ENCODE results near the gene ACAD10. TPM values are rescaled to one million over a fixed set of nuclear protein-coding genes. Genes with fewer than 3 reads are reported as not detected.

The ACAD10 gene
- total RNA-seq, 1 donor from 2014 or later, result 44.0 TPM

- peaks cover 32% of the 10 kb centered on the region for H3K27me3 Mint-ChIP-seq (ENCODE audit: low read depth)
- peak; percentile 69 for DNase-seq (ENCODE audit: low read depth, low spot score)
- peak within 1 kb of the TSS; percentile 78 for H3K27ac Mint-ChIP-seq (ENCODE audit: unreplicated experiment)
- no peaks in the 10 kb centered on the region for H3K9me3 Mint-ChIP-seq
- peak within 1 kb of the TSS; percentile 94 for H3K4me3 Mint-ChIP-seq
- TF ChIP-seq CTCF (conservative IDR thresholded peaks at IDR 0.05), result no peak
- H3K36me3 Mint-ChIP-seq (ENCODE audit: low read depth), result no peaks in the 10 kb centered on the region
- H3K4me1 Mint-ChIP-seq, result peaks cover 34% of the 10 kb centered on the region
These were observed 80.9 kb downstream of the ACAD10 start, which contains the start of gene ALDH2 for GRCh38 chr12:111766608-111767361. Gene ALDH2 (plus strand): TSS chr12:111766933. CDS start chr12:111766983, 50 bp downstream.

GRCh38 chr12:111767362-111768158 lies 81.7 kb downstream of the ACAD10 start:
- TF ChIP-seq CTCF (conservative IDR thresholded peaks at IDR 0.05), result no peak
- Mint-ChIP-seq H3K27ac (ENCODE audit: unreplicated experiment) (peak overlapping the region; percentile 78), H3K9me3 (no peaks in the 10 kb centered on the region), H3K4me3 (peak overlapping the region; percentile 94), H3K36me3 (ENCODE audit: low read depth) (no peaks in the 10 kb centered on the region), H3K27me3 (ENCODE audit: low read depth) (peaks cover 29% of the 10 kb centered on the region), H3K4me1 (peaks cover 28% of the 10 kb centered on the region)
- no peak for DNase-seq (ENCODE audit: low read depth, low spot score)

GRCh38 chr12:111768159-111768895 lies 82.5 kb downstream of the ACAD10 start:
- no peaks in the 10 kb centered on the region for H3K9me3 Mint-ChIP-seq
- no peak for TF ChIP-seq CTCF (conservative IDR thresholded peaks at IDR 0.05)

GRCh38 chr12:111769599-111769998 lies 83.7 kb downstream of the ACAD10 start:
- H3K9me3 Mint-ChIP-seq, result no peaks in the 10 kb centered on the region
- no peak overlapping the region for H3K4me3 Mint-ChIP-seq

More at GRCh38 chr12:111768159-111768895, 82.5 kb downstream of the ACAD10 start:
- Mint-ChIP-seq H3K36me3 (ENCODE audit: low read depth) (no peaks in the 10 kb centered on the region), H3K27me3 (ENCODE audit: low read depth) (peaks cover 22% of the 10 kb centered on the region), H3K27ac (ENCODE audit: unreplicated experiment) (no peak overlapping the region), H3K4me1 (peaks cover 25% of the 10 kb centered on the region), H3K4me3 (peak overlapping the region; percentile 94)
- no peak for DNase-seq (ENCODE audit: low read depth, low spot score)

More at GRCh38 chr12:111769599-111769998, 83.7 kb downstream of the ACAD10 start:
- Mint-ChIP-seq H3K36me3 (ENCODE audit: low read depth) (no peaks in the 10 kb centered on the region), H3K27me3 (ENCODE audit: low read depth) (peaks cover 10% of the 10 kb centered on the region), H3K27ac (ENCODE audit: unreplicated experiment) (no peak overlapping the region), H3K4me1 (peaks cover 34% of the 10 kb centered on the region)
- no peak for TF ChIP-seq CTCF (conservative IDR thresholded peaks at IDR 0.05)
- no peak for DNase-seq (ENCODE audit: low read depth, low spot score)

All from neural crest cell (in vitro differentiated cells).